GM18505 (cell line): ENCODE data around the gene NMBR.
"Not testable (repeated sequence)": the region's sequence is repeated elsewhere in the genome, so short reads cannot be mapped to it uniquely, and the experiment has no call there.

ENCODE experiments used
- ATAC-seq: cut with Tn5 transposase; IDR thresholded peaks from one replicate; pipeline ENCODE4 v1.9.1; 2021; ENCODE audit not compliant: unreplicated experiment
- POLR2A ChIP-seq: IDR thresholded peaks from 4 replicates; pipeline ENCODE4 v1.6.1; 2011; ENCODE audit warnings: borderline replicate concordance; ENCODE audit not compliant: insufficient read depth, insufficient read length; ENCODE audit errors: extremely low read depth

The NMBR gene

DNA sequence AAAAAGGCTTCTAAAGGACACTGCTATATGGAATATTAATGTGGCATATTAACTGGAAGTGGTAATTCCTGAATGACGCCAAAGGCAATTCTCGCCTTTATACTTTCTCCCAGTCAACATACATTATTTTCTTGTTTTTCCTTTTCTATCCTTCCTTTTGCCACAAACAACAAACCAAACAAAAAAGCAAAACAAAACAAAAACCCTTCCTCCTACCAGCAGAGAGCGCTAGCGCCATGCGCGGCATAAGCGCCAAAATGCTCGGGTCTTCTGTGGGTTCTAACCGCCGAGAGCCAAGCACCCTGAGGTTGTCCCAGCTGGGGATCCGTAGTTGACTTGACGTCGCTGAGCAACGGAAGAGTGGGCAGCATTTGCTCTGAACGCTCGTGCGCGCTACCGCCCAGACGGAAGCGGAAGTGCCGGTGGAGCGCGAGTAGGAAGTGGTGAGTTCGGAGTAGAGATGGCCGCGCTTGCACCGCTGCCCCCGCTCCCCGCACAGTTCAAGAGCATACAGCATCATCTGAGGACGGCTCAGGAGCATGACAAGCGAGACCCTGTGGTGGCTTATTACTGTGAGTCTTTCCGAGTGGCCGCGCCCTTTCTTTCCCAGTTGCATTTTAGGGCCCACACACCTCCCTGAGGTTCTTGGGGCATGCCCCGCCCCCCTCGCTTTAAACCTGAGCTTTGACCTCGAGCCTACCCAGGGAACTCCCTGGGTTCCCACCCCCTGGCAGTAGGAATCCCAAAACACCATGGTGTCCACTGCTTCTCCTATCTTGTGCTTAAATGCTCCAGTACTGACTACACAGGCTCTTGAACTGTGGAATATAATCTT lies at the start of gene NMBR, which contains the start of gene VTA1:
TSS of gene NMBR (minus strand) at position 295 of the 835 bp plus-strand sequence. CDS start 58,464 bp downstream, outside the sequence.
TSS of gene VTA1 (plus strand) at position 436 of the 835 bp plus-strand sequence. CDS start at position 461, 25 bp downstream.
- TF ChIP-seq POLR2A: peak; percentile 89
- ATAC-seq: peak; percentile 100

DNA sequence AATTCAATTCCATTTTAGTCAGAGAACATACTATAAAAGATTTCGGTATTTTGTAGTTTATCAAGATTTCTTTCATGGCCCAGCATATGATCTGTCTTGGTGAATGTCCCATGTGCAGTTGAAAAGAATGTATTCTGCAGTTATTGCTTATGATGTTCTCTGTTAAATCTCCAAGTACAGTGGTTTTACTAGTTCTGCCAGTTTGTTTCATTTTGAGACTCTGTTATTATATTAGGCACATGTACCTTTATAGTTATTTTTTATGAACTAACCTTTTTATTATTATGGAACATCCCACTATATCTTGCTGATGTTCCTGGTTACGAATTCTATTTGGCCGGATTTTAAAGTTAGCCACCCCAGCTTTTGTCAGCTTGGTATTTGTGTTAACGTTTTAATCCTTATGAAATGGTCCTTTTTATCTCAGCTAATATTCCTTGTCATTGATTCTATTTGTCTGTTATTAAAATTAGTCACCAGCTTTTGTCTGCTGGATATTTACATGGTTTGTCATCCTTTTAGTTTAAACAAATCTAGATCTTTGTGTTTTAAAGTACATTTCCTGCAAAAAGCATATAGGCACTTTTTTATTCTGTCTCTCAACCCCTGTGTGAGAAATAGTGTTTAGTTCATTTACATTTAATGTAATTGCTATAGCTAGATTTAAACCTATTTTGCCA lies 49.1 kb upstream of the NMBR start:
- TF ChIP-seq POLR2A: no peak
- no peak for ATAC-seq

DNA sequence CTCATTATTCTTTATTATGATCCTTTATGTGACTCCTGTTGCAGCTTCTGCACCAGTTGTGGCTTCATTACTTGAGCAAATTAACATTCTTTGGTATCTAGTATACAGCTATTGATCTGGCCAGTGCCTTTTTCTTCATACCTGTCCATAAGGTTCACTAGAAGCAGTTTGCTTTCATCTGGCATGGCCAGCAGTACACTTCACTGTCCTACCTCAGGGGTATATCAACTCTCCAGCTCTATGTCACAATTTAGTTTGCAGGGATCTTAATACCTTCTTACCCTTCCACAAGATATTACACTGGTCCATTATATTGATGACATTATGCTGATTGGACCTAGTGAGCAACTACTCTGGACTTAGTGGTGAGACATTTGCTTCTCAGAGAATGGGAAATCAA lies 46.7 kb upstream of the NMBR start:
- ATAC-seq: no peak
- no peak for TF ChIP-seq POLR2A

DNA sequence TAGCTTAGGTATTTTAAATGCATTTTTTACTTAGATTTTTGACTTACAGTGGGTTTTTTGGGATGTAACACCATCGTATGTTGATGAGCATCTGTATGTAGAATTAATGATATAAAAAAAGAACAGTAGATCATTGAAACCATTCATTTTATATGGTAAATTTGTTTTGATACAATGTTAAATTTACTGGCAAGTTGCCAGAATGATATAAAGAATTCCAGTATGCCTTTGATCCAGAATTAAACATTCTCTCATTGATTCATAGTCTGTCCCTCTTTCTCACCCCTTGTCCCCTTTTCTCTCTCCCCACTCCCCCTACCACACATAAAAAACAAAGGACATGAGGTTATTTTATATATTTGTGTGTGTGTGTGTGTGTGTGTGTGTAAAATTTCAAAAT lies 45.4 kb upstream of the NMBR start:
- TF ChIP-seq POLR2A: no peak

DNA sequence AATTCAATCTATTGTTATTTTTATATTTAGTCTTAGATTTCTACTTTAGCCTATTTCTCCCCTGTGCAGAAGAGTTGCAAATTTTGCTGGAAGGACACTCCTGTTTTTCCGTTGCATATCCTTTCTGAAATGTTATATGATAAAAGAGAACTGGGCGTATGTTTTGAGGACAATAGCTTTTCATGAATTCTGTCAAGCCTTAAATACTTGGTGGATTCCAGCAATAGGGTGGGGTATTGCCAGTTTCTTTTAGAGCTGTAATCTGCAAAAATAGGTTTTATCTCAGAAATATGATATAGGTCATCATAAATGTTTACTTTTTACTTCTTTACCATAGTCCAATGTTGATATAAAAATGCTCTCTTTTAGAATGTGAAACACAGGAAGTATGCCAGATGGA lies 42.1 kb upstream of the NMBR start:
- no peak for ATAC-seq
- no peak for TF ChIP-seq POLR2A

More for the DNA sequence above, 45.4 kb upstream of the NMBR start:
- no peak for ATAC-seq

DNA sequence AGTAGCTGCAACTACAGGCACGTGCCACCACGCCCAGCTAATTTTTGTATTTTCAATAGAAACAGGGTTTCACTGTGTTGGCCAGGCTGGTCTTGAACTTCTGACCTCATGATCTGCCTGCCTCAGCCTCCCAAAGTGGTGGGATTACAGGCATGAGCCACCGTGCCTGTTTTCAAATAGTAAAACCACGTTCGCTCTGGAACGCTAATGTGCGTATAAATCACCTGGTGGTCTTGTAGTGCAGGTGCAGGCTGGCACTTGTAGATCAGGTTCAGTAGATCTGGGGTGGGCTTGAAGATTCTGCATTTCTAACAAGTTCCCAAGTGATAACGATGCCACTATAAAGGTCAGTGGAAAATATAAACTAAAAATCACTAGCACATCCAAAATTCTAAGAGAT lies 41.4 kb upstream of the NMBR start:
- not testable (repeated sequence) for ATAC-seq

DNA sequence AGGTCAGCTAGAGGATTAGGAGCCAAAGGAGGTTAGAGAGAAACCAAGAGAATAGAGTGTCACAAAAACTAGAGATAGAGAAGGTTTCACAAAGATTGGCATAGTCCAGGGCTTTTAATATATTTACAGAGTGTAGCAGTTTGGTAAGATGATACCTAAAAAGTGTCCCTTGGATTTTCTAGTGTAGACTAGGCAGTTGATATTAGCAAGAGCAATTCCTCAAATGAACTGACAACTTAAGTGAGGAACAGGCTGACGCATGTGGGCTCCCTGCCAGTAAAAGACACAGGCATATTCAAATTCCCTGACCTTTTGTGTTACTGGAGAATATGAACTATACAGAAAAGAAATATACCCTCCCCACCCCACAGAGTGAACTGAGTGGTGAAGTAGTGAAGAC lies 40.3 kb upstream of the NMBR start:
- no peak for ATAC-seq
- TF ChIP-seq POLR2A: no peak

DNA sequence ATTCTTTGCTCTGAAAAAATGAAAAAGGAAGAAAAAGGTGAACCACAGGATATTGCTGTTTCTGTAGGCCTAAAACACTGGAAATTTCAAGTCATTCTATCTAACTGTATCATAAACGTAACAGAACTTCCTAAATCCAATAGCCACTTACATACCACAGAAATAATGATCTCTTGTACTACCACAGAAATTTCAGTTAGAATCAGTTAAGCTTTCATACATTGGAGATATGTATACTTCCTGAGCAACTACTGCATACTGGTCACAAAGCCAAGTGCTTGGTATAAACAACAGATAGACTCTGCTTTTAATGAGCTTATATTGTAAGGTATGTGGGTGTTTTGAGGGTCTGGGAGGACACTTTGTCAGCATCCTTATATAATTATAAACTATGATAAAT lies 38.7 kb upstream of the NMBR start:
- no peak for TF ChIP-seq POLR2A
- no peak for ATAC-seq

DNA sequence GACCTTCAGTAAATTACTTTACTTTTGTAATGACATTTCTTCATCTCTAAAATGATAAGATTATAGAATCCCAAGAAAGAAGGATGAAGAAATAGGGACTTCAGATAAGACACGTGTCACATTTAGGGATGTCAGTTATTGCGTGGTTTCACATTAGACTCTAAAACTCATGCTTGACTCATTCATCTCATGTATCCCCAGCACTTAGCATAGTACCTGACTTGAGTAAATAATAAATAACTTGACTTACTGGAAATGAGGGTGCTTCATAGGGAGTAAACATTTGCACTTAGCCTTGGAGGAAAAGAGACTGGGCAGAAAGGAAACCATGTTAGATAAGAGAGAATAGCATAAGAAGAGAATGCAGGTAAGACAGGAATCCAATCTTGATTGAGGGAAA lies 37.4 kb upstream of the NMBR start:
- no peak for TF ChIP-seq POLR2A
- no peak for ATAC-seq

DNA sequence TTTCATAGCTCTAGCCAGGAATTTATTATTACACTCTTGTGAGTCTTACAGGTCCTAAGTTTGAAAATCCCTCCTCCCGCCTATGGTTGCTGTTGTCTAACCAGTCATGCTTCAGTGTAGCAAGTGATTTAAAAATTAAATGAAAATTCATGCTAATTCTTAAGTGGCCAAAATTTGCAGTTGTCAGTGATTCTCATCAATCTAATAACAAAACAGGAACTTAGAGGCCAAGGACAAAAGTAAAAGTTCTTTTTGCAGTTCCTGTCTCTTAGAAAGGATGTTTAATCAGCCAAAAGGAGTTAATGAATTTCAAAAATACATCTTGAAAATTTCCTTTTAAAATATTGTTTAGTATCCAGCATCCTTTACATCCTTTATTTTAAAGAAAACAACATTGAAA lies 36.4 kb upstream of the NMBR start:
- TF ChIP-seq POLR2A: no peak
- no peak for ATAC-seq

DNA sequence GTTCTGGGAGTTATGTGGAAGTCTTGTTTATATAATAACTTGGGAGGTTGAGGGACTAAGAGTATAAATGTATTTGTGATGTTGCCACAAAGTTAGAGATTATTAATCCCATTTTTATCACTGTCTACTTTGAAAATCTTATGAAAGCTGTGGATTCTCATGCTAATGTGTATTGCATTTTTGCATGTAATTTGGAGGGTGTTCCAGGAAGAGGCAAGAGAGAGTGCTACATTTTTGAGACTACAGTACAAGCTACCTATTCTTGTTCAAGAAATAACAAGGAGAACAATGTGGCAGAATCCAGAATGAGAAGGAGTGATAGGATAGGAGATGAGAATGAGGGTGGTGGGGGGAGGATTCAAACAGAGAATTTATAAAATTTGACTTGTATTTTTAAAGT lies 35.1 kb upstream of the NMBR start:
- TF ChIP-seq POLR2A: no peak
- no peak for ATAC-seq

DNA sequence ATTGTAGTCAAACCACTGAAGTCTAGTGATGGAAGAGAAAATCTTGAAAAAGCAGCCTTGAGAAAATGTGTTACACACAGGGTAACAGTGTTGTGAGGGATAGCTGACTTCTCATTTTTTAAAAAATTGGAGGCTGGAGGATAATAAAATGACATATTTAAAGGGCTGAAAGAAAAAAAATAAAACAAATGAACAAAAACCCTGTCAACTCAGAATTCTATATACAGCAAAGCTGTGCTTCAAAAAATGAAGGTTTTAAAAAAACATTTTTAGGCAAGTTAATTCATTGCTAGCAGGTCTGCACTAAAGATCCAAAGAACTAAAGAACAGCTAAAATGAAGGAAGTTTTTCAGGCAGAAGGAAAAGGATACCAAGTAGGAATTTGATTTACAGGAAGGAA lies 31.2 kb upstream of the NMBR start:
- no peak for TF ChIP-seq POLR2A
- ATAC-seq: no peak

DNA sequence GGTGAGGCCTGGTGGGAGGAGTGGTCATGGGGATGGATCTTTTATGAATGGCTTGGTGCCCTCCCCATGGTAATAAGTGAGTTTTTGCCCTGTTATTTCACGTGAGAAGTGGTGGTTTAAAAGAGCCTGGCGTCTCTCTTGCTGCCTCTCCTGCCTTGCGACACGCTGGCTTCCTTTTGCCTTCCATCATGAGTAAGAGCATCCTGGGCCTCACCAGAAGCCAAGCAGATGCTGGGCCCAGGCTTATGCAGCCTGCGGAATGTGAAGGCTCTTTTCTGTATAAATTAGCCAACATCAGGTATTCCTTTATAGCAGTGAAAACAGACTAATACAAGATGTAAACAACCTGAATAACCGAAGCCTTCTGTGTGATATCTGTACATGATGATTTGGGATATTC lies 27.8 kb upstream of the NMBR start:
- TF ChIP-seq POLR2A: no peak
- no peak for ATAC-seq

DNA sequence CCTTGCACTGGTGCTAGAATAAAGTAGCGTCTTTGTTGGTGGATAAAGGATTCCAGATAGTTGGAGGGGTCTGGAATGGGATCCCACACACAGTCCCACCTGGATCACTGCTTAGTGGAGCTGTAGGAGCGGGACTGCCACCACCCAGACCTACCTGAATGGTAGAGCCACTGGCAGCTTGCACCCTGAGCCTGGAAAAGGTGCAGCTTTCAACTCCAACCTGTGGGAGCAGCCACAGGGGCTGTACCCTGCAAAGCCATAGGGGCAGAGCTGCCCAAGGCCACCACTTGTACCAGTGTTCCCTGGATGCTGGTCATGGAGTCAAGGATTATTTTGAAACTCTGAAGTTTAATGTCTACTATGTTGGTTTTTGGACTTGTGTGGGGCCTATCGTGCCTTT lies 27.1 kb upstream of the NMBR start:
- no peak for TF ChIP-seq POLR2A
- no peak for ATAC-seq
